ENCODE results near the gene SCARF1. TPM values are rescaled to one million over a fixed set of nuclear protein-coding genes. Genes with fewer than 3 reads are reported as not detected.
A peak's percentile ranks its signal among the peaks of the same experiment; 100 is the strongest.

Gene SCARF1
- total RNA-seq, 1 donor from 2014 or later, result 3.3 TPM

DNA sequence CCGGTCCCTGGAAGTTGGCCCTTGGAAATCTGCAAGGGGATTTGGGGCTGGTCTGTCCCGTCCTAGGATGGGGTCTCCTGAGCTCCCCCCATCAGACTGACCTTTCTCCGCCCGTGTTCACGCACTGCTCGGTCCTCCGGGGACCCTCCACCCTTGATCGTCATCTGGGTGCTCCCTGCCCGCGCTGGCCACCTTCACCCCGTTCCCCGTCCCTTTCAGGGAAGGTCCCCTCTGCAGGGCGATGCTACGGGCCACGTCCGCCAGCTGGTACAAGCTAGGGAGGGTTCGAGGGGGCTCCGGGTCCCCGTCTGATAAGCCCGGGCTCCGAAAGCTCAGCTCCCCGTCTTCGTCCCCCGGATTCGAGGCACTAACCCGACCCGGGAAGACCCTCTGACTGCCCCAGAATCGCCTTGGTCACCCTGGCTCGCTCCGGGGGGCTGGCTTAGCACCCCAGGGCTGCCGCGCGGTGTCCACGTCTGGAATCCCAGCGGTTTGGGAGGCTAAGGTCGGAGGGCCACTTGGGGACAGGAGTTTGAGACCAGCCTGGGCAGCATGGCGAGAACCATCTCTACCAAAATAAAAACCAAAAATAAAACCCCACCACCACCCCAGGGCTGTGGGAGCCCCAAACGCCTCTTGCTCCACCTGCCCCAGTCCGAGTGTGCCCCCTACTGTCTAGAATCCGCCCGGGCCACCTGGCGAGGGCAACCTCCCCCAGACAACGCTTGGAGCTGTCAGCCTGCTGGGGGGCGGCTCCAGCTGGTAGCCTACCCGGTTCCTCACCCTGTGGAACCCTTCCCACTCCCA lies 15.8 kb downstream of the SCARF1 start:
- DNase-seq (ENCODE audit: low spot score in 2 of 2) (no peak), FAIRE-seq (no peak)

GRCh38 chr17:1628856-1629503 lies 16.6 kb downstream of the SCARF1 start:
- FAIRE-seq, result peak; percentile 13
- DNase-seq (ENCODE audit: low spot score in 2 of 2), result peak; percentile 98 to 99

DNA sequence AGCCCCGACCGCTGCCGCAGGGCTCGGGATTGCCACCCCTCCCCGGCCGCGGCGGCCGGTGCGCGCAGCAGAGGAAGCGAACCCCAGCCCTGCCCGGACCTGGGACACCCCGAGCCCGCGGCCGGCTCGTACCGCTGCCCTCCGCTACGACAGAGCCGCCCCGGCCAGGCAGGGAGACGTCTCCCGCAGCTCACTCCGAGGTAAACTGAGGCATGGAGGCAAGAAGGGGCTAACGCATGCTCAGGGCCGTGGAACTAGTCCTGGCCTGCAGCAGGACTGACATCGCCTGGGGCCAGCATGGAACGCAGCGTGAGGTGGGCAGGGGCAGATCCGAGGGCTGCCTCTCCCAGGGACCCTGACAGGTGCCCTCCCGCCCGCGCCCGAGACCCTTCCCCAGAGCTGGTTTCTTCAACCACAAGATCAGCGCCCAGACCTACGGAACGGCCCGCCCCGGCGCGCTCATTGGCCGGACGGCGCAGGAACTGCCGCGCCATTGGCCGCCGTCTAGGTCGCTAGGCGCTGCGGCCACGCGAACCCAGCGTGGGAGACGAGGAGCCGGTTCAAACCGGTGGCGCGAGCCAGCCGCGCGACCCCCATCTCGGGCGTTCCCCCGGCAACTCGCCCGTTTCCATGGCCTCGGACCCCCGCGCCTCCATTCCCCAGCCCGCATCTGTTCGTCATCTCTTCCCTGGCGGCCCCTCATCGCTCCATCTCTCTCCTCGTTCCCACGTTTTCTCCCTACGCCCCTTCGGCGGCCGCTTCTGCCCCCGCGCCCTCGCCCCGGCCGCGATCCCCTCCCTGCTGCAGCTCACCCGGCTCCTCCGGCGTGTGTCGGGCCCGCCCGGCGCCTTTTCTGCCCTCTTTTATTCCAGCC lies 17.3 kb downstream of the SCARF1 start, which contains the start of gene SLC43A2:
Gene SLC43A2, minus strand, starts transcription at position 853 of the 874 bp plus-strand sequence. CDS start 960 bp downstream, outside the sequence.
- peak; percentile 95 to 98 for DNase-seq (ENCODE audit: low spot score in 2 of 2)
- no peak for FAIRE-seq

- DNase-seq (ENCODE audit: low spot score in 2 of 2) (peak; percentile 50 to 58), FAIRE-seq (no peak)
These were observed 18.1 kb downstream of the SCARF1 start for GRCh38 chr17:1627182-1627981.

DNA sequence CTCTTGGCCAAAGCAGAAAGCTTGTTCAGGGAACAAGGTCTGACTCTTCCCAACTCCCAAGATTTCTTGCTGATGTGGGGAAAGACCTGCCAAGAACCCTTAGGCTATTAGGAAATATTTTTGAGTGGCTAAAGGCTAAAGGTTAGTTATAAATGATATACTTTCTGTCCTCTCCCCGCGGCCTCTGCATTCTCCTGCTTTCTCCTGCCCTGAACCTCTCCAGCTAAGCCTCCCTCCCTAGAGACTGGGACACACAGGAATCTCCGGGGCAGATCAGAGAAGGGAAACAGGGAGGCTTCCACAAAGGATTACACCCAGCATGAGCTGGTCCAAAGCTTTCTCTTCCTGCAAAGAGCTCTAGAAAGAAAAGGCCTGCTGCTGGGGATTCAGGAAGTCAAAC lies 19.2 kb downstream of the SCARF1 start:
- no peak for FAIRE-seq

DNA sequence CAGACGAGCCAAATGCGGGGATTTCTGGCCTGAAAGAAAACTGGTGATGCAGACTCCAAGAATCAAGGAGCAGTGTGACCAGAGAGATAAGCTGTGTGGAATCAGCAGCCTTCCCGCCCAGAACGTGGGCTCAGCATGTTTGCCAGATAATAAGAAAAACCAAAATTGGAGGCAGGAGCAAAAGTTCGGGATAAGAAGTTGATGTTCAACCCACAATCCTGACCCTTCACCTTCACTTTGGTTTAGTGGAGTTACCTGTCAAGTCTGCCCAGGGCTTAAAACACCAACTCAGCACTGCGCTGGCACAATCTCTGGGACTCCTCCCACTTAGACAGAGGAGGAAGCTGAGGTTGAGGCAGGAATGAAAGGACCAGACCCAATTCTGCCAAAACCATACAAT lies 20.0 kb downstream of the SCARF1 start:
- DNase-seq (ENCODE audit: low spot score in 2 of 2) (no peak), FAIRE-seq (no peak)

More for the DNA sequence above, 19.2 kb downstream of the SCARF1 start:
- DNase-seq (ENCODE audit: low spot score in 2 of 2), result no peak

DNA sequence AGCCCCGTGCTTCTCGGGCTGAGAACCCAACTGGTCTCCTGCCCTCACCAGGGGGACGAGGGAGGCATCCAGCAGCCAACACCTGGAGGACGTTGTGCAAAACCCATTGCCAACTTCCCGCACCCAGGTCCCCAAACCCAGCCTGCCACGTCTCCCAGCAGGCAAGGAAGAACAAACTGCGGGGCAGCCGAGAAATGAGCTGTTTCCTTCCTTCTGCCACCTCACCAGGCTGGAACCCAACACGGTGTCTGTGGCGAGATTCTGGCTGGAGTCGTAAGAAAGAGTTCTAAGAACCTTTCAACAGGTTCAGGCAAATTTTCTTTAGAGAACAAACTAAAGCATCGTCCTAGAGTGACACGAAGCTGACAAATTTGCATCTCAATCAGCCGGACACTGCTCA lies 20.5 kb downstream of the SCARF1 start:
- no peak for DNase-seq (ENCODE audit: low spot score in 2 of 2)
- FAIRE-seq, result no peak

DNA sequence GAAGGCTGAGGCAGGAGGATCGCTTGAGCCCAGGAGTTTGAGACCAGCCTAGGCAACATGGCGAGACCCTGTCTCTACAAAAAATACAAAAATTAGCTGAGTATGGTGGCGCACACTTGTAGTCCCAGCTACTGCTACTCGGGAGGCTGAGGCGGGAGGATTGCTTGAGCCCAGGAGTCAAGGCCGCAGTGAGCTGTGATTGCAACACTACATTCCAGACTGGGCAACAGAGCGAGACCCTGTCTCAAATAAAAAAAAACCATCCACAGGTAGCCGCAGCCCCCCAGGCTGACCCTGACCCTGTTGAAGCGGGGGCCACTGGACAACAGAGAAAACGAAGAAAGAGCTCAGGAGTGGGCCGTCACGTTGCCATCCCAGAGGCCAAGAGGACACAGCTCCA lies 20.9 kb downstream of the SCARF1 start:
- no peak for DNase-seq (ENCODE audit: low spot score in 2 of 2)
- no peak for FAIRE-seq

- FAIRE-seq, result no peak
- no peak for DNase-seq (ENCODE audit: low spot score in 2 of 2)
These were observed 22.4 kb downstream of the SCARF1 start for GRCh38 chr17:1623057-1623630.

GRCh38 chr17:1621273-1621954 lies 24.1 kb downstream of the SCARF1 start:
- DNase-seq (ENCODE audit: low spot score in 2 of 2) (no peak), FAIRE-seq (no peak)

GRCh38 chr17:1620486-1620885 lies 25.0 kb downstream of the SCARF1 start:
- no peak for FAIRE-seq
- DNase-seq (ENCODE audit: low spot score in 2 of 2), result no peak

DNA sequence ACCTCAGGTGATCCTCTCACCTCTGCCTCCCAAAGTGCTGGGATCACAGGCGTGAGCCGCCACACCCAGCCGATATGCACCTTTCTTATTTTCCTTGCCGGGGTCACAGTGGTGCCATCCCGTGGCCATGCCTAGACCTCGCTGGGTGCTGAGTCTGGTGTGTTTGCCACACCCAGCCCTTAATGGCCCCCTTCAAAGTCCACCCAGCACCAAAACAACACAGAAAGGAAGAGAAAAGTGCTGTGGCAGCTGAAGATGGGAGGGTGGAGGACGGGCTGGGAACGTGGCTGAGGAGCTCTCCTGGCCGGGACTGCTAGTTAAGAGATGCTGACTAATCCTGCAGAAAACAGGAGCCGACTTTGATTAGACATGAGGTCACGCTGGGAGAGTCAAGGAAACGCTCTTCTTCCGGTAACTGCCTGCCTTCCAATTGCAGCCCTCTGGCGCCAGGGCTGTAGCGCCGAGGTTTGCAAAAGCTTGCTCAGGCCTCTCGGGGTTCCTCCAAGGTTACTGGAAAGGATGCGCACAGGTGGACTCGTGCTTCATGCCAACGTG lies 27.8 kb downstream of the SCARF1 start:
- FAIRE-seq (no peak), DNase-seq (ENCODE audit: low spot score in 2 of 2) (no peak)

DNA sequence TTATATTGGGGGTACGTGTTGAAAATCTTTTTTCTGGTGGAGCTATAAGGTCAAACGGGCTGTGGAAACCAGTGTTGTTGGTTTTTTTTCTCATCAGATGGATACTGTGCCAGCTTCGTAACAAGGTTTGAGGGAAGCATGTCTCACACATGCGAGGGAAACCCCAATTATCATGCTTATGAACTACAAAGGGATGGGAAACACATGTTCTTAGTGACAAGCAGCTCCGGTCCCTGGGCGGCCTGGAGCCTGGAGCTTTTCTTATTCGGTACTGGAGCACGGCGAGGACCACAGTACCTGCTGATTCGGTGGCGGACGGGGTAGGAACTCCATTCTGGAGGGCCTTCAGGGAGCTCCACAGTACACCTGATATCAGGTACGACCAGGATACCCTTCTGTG lies 29.4 kb downstream of the SCARF1 start:
- no peak for DNase-seq (ENCODE audit: low spot score in 2 of 2)
- FAIRE-seq, result no peak

DNA sequence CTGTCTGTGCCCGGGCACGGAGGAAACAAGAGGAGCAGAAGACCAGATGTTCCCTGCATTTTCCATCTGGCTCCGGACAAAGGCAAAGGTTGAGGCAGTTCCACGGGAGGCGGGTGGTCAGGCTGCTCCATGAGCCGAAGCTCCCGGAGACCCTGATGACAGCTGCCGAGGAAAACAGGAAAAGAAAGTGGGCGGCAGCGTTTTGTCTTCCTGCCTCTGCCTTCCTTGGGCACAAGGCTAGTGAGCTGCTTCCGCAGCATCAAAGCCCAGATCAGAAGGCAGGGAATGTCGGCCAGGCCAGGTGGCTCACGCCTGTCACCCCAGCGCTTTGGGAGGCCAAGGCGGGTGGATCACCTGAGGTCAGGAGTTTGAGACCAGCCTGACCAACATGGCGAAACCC lies 33.1 kb downstream of the SCARF1 start:
- FAIRE-seq (no peak), DNase-seq (ENCODE audit: low spot score in 2 of 2) (no peak)

- FAIRE-seq (no peak), DNase-seq (ENCODE audit: low spot score in 2 of 2) (no peak)
These were observed 33.8 kb downstream of the SCARF1 start for GRCh38 chr17:1611715-1612114.

- FAIRE-seq, result no peak
- DNase-seq (ENCODE audit: low spot score in 2 of 2), result no peak
These were observed 36.9 kb downstream of the SCARF1 start for GRCh38 chr17:1608676-1609075.

- FAIRE-seq, result no peak
- no peak for DNase-seq (ENCODE audit: low spot score in 2 of 2)
These were observed 37.6 kb downstream of the SCARF1 start for GRCh38 chr17:1607971-1608320.

DNA sequence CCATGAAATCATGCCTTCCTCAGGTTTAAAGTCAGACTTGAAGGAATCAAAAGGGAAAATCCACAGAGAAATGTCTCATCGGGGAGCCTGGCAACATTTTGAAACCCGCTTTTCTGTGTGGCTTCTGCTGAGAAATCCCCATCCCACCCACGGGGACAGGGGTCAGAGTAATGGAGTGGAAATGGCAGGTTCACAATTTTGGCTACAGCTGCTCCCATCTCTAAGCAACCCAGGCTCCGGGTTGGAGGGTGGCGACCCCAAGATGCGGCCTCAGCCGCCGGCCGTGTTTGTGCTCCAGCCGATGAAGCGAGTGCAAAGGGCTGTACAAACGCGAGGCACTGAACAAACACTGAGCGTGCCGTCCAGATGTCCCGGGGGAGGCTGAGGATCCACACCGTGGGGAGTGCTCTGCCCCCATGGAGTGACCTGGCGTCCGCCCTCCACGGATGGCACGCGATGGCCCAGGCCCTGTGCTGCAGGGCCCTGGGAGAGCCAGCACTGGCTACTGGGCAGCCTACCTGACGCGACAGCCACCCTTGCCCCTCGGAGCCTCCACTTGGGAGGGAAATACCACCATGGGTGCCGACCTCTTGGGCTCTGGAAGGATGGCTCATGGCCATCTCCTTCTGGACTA lies 39.1 kb downstream of the SCARF1 start:
- FAIRE-seq, result no peak
- no peak for DNase-seq (ENCODE audit: low spot score in 2 of 2)

All from frontal cortex (tissue), 4 donors.